Neural cell (in vitro differentiated cells): ENCODE data around the gene SPACA4. TPM values are rescaled to one million over a fixed set of nuclear protein-coding genes. Genes with fewer than 3 reads are reported as not detected.

Source experiments
- H2AFZ ChIP-seq: fragments of 200-600, 300-800 bp; sonication (generic), shearing (Covaris generic); 2 replicates; pipeline ENCODE4 v1.6.0; 2014; ENCODE audit warnings: low read depth, mild to moderate bottlenecking, antibody characterized with exemption, low read length, moderate library complexity
- H3F3A ChIP-seq: fragments of 200-600 bp; shearing (Covaris generic); 2 replicates; pipeline ENCODE4 v1.6.1; 2016; ENCODE audit warnings: mild to moderate bottlenecking, moderate library complexity, mixed read lengths, antibody characterized with exemption, low read length; ENCODE audit not compliant: insufficient read depth, poor library complexity, severe bottlenecking
- H3K27ac ChIP-seq: fragments of 200-600, 300-800 bp; sonication (generic), shearing (Covaris generic); 2 replicates; pipeline ENCODE4 v1.5.1; 2014; ENCODE audit warnings: mild to moderate bottlenecking, low read length, moderate library complexity
- H3K27me3 ChIP-seq: fragments of 300-800, 200-600 bp; sonication (generic), shearing (Covaris generic); 2 replicates; pipeline ENCODE4 v1.6.0; 2014; ENCODE audit warnings: mild to moderate bottlenecking, low read depth, low read length, moderate library complexity; ENCODE audit not compliant: insufficient read depth
- H3K36me3 ChIP-seq: fragments of 300-800, 200-600 bp; sonication (generic), shearing (Covaris generic); 2 replicates; pipeline ENCODE4 v1.5.1; 2014; ENCODE audit warnings: mild to moderate bottlenecking, antibody characterized with exemption, low read length, moderate library complexity; ENCODE audit not compliant: insufficient read depth
- H3K4me2 ChIP-seq: fragments of 300-800, 200-600 bp; sonication (generic), shearing (Covaris generic); 2 replicates; pipeline ENCODE4 v1.6.0; 2014; ENCODE audit warnings: mild to moderate bottlenecking, low read length
- H3K4me3 ChIP-seq: fragments of 300-800, 200-600 bp; sonication (generic), shearing (Covaris generic); 2 replicates; pipeline ENCODE4 v1.5.1; 2014; ENCODE audit warnings: mild to moderate bottlenecking, low read length, moderate library complexity
- H3K79me2 ChIP-seq: fragments of 200-600 bp; shearing (Covaris generic); replicated peaks from 2 replicates; pipeline ENCODE4 v1.6.0; 2014; ENCODE audit warnings: mild to moderate bottlenecking, low read length, moderate library complexity; ENCODE audit not compliant: insufficient read depth
- H3K9ac ChIP-seq: fragments of 300-800, 200-600 bp; sonication (generic), shearing (Covaris generic); 2 replicates; pipeline ENCODE4 v1.6.1; 2016; ENCODE audit warnings: mild to moderate bottlenecking, low read length, mixed read lengths
- H3K9me2 ChIP-seq: fragments of 200-600 bp; shearing (Covaris generic); 2 replicates; pipeline ENCODE4 v1.6.1; 2016; ENCODE audit warnings: mild to moderate bottlenecking, low read length, mixed read lengths; ENCODE audit not compliant: insufficient read depth
- H3K9me3 ChIP-seq: fragments of 200-600, 300-800 bp; sonication (generic), shearing (Covaris generic); 2 replicates; pipeline ENCODE4 v1.6.1; 2016; ENCODE audit warnings: mild to moderate bottlenecking, mixed run types, low read length, moderate library complexity, mixed read lengths
- H4K20me1 ChIP-seq: fragments of 200-600 bp; shearing (Covaris generic); 2 replicates; pipeline ENCODE4 v1.6.1; 2016; ENCODE audit warnings: mild to moderate bottlenecking, mixed run types; ENCODE audit not compliant: insufficient read depth
- EP300 ChIP-seq: fragments of 450-650 bp; conservative IDR thresholded peaks from 2 replicates; pipeline ENCODE4 v1.6.1; 2014; ENCODE audit warnings: antibody characterized with exemption, mild to moderate bottlenecking, moderate library complexity; ENCODE audit not compliant: poor library complexity, severe bottlenecking
- EZH2 ChIP-seq: fragments of 200-600, 300-800 bp; shearing (Covaris generic), sonication (generic); IDR thresholded peaks from 2 replicates; pipeline ENCODE4 v1.6.1; 2014; ENCODE audit warnings: antibody characterized with exemption, low read length, borderline replicate concordance, mild to moderate bottlenecking; ENCODE audit not compliant: insufficient read depth, poor library complexity, severe bottlenecking
- MXI1 ChIP-seq: fragments of 450-650 bp; conservative IDR thresholded peaks from 2 replicates; pipeline ENCODE4 v1.6.1; 2014; ENCODE audit warnings: antibody characterized with exemption, mild to moderate bottlenecking; ENCODE audit not compliant: poor library complexity, severe bottlenecking
- POLR2AphosphoS5 ChIP-seq: IDR thresholded peaks from 2 replicates; pipeline ENCODE4 v1.6.1; 2012
- RAD21 ChIP-seq: fragments of 450-650 bp; conservative IDR thresholded peaks from 2 replicates; pipeline ENCODE4 v1.6.1; 2014; ENCODE audit warnings: antibody characterized with exemption, mild to moderate bottlenecking, moderate library complexity
- SMC3 ChIP-seq: fragments of 450-650 bp; conservative IDR thresholded peaks from 2 replicates; pipeline ENCODE4 v1.6.1; 2014; ENCODE audit warnings: antibody characterized with exemption, mild to moderate bottlenecking, moderate library complexity; ENCODE audit not compliant: poor library complexity
- TAF1 ChIP-seq: IDR thresholded peaks from 2 replicates; pipeline ENCODE4 v1.6.1; 2012; ENCODE audit warnings: low read depth
- polyA plus RNA-seq: library from polyadenylated mRNA; depleted of rRNA; stranded (reverse); fragments of >200 nt; gene quantifications from 2 replicates; pipeline ENCODE4 v1.2.3, GENCODE V29; 2014
- TF ChIP-seq, protein P1 (sequence below): fragments of 450-650 bp; IDR thresholded peaks from 2 replicates; pipeline ENCODE4 v1.5.1; 2014; ENCODE audit warnings: antibody characterized with exemption, mild to moderate bottlenecking, moderate library complexity; ENCODE audit not compliant: poor library complexity, severe bottlenecking
- TF ChIP-seq, protein P2 (sequence below): IDR thresholded peaks from 2 replicates; pipeline ENCODE4 v1.6.1; 2012; ENCODE audit warnings: borderline replicate concordance

SPACA4 gene
- polyA plus RNA-seq, 1 donor from 2014 or later: not detected

DNA sequence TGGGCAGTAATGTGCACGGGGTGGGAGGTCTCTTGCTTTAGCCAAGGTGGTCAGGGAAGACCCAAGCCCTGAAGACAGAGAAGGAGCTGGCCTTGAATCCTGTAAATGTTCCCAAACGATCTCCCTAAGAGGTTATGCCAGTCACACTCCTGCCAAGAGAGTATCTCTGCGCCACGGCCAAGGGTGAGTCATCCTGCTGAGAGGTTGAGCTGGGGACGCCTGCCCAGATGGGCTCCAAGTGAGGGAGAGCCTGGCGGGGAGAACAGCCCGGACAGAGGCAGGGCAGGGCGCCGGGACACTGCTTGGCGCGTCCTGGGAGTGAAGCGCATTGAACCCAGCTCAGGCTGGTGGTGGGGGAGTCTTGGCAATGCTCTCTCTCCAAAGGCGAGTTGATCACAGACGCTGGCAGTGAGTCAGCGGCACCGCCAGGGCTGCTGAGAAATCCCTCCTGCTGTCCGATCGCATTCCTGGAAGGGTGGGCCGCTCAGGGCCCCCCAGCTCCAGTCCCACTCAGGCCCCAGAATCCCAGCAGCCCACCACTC lies 38.1 kb upstream of the SPACA4 start:
- no peaks in the 10 kb centered on the region for H3K79me2 ChIP-seq
- H3F3A ChIP-seq: no peaks in the 10 kb centered on the region
- H3K36me3 ChIP-seq: no peaks in the 10 kb centered on the region
- TF ChIP-seq EZH2 (no peak), MXI1 (no peak), RAD21 (no peak), TAF1 (no peak), SMC3 (no peak), EP300 (no peak), POLR2AphosphoS5 (no peak)
- TF ChIP-seq, protein P1, sequence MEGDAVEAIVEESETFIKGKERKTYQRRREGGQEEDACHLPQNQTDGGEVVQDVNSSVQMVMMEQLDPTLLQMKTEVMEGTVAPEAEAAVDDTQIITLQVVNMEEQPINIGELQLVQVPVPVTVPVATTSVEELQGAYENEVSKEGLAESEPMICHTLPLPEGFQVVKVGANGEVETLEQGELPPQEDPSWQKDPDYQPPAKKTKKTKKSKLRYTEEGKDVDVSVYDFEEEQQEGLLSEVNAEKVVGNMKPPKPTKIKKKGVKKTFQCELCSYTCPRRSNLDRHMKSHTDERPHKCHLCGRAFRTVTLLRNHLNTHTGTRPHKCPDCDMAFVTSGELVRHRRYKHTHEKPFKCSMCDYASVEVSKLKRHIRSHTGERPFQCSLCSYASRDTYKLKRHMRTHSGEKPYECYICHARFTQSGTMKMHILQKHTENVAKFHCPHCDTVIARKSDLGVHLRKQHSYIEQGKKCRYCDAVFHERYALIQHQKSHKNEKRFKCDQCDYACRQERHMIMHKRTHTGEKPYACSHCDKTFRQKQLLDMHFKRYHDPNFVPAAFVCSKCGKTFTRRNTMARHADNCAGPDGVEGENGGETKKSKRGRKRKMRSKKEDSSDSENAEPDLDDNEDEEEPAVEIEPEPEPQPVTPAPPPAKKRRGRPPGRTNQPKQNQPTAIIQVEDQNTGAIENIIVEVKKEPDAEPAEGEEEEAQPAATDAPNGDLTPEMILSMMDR: no peak
- TF ChIP-seq, protein P2, sequence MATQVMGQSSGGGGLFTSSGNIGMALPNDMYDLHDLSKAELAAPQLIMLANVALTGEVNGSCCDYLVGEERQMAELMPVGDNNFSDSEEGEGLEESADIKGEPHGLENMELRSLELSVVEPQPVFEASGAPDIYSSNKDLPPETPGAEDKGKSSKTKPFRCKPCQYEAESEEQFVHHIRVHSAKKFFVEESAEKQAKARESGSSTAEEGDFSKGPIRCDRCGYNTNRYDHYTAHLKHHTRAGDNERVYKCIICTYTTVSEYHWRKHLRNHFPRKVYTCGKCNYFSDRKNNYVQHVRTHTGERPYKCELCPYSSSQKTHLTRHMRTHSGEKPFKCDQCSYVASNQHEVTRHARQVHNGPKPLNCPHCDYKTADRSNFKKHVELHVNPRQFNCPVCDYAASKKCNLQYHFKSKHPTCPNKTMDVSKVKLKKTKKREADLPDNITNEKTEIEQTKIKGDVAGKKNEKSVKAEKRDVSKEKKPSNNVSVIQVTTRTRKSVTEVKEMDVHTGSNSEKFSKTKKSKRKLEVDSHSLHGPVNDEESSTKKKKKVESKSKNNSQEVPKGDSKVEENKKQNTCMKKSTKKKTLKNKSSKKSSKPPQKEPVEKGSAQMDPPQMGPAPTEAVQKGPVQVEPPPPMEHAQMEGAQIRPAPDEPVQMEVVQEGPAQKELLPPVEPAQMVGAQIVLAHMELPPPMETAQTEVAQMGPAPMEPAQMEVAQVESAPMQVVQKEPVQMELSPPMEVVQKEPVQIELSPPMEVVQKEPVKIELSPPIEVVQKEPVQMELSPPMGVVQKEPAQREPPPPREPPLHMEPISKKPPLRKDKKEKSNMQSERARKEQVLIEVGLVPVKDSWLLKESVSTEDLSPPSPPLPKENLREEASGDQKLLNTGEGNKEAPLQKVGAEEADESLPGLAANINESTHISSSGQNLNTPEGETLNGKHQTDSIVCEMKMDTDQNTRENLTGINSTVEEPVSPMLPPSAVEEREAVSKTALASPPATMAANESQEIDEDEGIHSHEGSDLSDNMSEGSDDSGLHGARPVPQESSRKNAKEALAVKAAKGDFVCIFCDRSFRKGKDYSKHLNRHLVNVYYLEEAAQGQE: no peak
- no peaks in the 10 kb centered on the region for H3K9me3 ChIP-seq
- no peak overlapping the region for H3K4me2 ChIP-seq
- no peak overlapping the region for H3K27ac ChIP-seq
- H3K9me2 ChIP-seq: no peaks in the 10 kb centered on the region
- no peaks in the 10 kb centered on the region for H3K27me3 ChIP-seq
- no peak overlapping the region for H2AFZ ChIP-seq
- H3K9ac ChIP-seq: no peak overlapping the region
- H3K4me3 ChIP-seq: no peak overlapping the region
- H4K20me1 ChIP-seq: no peaks in the 10 kb centered on the region

DNA sequence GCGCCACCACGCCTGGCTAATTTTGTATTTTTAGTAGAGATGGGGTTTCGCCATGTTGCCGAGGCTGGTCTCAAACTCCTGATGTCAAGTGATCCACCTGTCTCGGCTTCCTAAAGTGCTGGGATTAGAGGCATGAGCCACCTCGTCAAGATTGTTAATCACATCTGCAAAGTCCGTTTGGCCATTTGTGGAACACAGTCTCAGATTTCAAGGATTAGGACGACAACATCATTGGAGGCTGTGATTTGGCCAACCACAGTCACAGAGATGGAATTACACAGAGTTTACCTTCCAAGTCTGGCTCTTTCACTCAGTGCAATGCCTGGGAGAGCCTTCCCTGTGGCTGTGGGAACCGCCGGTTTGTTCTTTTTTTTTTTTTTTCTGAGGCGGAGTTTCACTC lies 36.7 kb upstream of the SPACA4 start:
- H3K4me3 ChIP-seq: no peak overlapping the region
- H3K36me3 ChIP-seq: no peaks in the 10 kb centered on the region
- H4K20me1 ChIP-seq: no peaks in the 10 kb centered on the region
- H3K9ac ChIP-seq: no peak overlapping the region
- no peaks in the 10 kb centered on the region for H3K79me2 ChIP-seq
- H3K9me3 ChIP-seq: no peaks in the 10 kb centered on the region
- H3K27me3 ChIP-seq: no peaks in the 10 kb centered on the region
- no peak overlapping the region for H3K27ac ChIP-seq
- H2AFZ ChIP-seq: no peak overlapping the region
- TF ChIP-seq, protein P2: no peak
- TF ChIP-seq POLR2AphosphoS5 (no peak), RAD21 (no peak), EZH2 (no peak), MXI1 (no peak), TAF1 (no peak), SMC3 (no peak), EP300 (no peak)
- TF ChIP-seq, protein P1: no peak
- no peak overlapping the region for H3K4me2 ChIP-seq
- no peaks in the 10 kb centered on the region for H3K9me2 ChIP-seq
- H3F3A ChIP-seq: no peaks in the 10 kb centered on the region
